ENCODE data around the gene CCDC92. TPM values are rescaled to one million over a fixed set of nuclear protein-coding genes. Genes with fewer than 3 reads are reported as not detected.

Gene CCDC92
- total and polyA plus RNA-seq, 2 donors from 2014 or later, result 39.3 to 41.4 TPM

- no peak overlapping the region for H3K9ac ChIP-seq (ENCODE audit: low read length in 3 of 3)
- H3K27me3 ChIP-seq (ENCODE audit: control insufficient read depth, insufficient read depth, low read length), result no peaks in the 10 kb centered on the region
- no peaks in the 10 kb centered on the region for H3K9me3 ChIP-seq (ENCODE audit: control insufficient read depth in 2 of 3, insufficient read depth in 1 of 3, low read length in 3 of 3)
- no peak overlapping the region for H3K27ac ChIP-seq (ENCODE audit: low read depth in 2 of 2, low read length in 2 of 2)
- intact Hi-C loops (cut with DNase I), result no loop called here
- no peak for FAIRE-seq
- TF ChIP-seq CTCF (IDR thresholded peaks at IDR 0.05; ENCODE audit: borderline replicate concordance, extremely low read depth, insufficient read depth), result no peak
- H3K4me1 ChIP-seq (ENCODE audit: control insufficient read depth in 2 of 3, insufficient read depth in 2 of 3, low read depth in 1 of 3, low read length in 3 of 3), result peaks cover 0 to 8% (median 7%) of the 10 kb centered on the region in 3 donors
- H3K36me3 ChIP-seq (ENCODE audit: control insufficient read depth in 2 of 3, insufficient read depth in 3 of 3, low read length in 3 of 3), result peaks cover 2 to 36% (median 14%) of the 10 kb centered on the region in 3 donors
- DNase-seq, result no peak
- H3K4me3 ChIP-seq (ENCODE audit: low read length in 3 of 3), result no peak overlapping the region
Measured at GRCh38 chr12:124002021-124002644, 29.5 kb upstream of the CCDC92 start.

GRCh38 chr12:124001343-124001742 lies 28.7 kb upstream of the CCDC92 start:
- Histone ChIP-seq H3K4me1 (ENCODE audit: control insufficient read depth in 2 of 3, insufficient read depth in 2 of 3, low read depth in 1 of 3, low read length in 3 of 3) (peaks cover 0 to 8% (median 1%) of the 10 kb centered on the region in 3 donors), H3K4me3 (ENCODE audit: low read length in 3 of 3) (no peak overlapping the region), H3K9ac (ENCODE audit: low read length in 3 of 3) (no peak overlapping the region), H3K27ac (ENCODE audit: low read depth in 2 of 2, low read length in 2 of 2) (no peak overlapping the region), H3K9me3 (ENCODE audit: control insufficient read depth in 2 of 3, insufficient read depth in 1 of 3, low read length in 3 of 3) (no peaks in the 10 kb centered on the region), H3K27me3 (ENCODE audit: control insufficient read depth, insufficient read depth, low read length) (no peaks in the 10 kb centered on the region), H3K36me3 (ENCODE audit: control insufficient read depth in 2 of 3, insufficient read depth in 3 of 3, low read length in 3 of 3) (peaks cover 2 to 30% (median 14%) of the 10 kb centered on the region in 3 donors)
- intact Hi-C loops (cut with DNase I), result no loop called here
- no peak for FAIRE-seq
- TF ChIP-seq CTCF (IDR thresholded peaks at IDR 0.05; ENCODE audit: borderline replicate concordance, extremely low read depth, insufficient read depth), result no peak
- no peak for DNase-seq

- H3K27me3 ChIP-seq (ENCODE audit: control insufficient read depth, insufficient read depth, low read length), result no peaks in the 10 kb centered on the region
- FAIRE-seq (no peak), DNase-seq (no peak)
- no peak overlapping the region for H3K9ac ChIP-seq (ENCODE audit: low read length in 3 of 3)
- intact Hi-C loops (cut with DNase I), result no loop called here
- peaks cover 2 to 30% (median 14%) of the 10 kb centered on the region in 3 donors for H3K36me3 ChIP-seq (ENCODE audit: control insufficient read depth in 2 of 3, insufficient read depth in 3 of 3, low read length in 3 of 3)
- H3K4me1 ChIP-seq (ENCODE audit: control insufficient read depth in 2 of 3, insufficient read depth in 2 of 3, low read depth in 1 of 3, low read length in 3 of 3), result peaks cover 0 to 2% (median 0%) of the 10 kb centered on the region in 3 donors
- no peak overlapping the region for H3K4me3 ChIP-seq (ENCODE audit: low read length in 3 of 3)
- no peak overlapping the region for H3K27ac ChIP-seq (ENCODE audit: low read depth in 2 of 2, low read length in 2 of 2)
- H3K9me3 ChIP-seq (ENCODE audit: control insufficient read depth in 2 of 3, insufficient read depth in 1 of 3, low read length in 3 of 3), result no peaks in the 10 kb centered on the region
- no peak for TF ChIP-seq CTCF (IDR thresholded peaks at IDR 0.05; ENCODE audit: borderline replicate concordance, extremely low read depth, insufficient read depth)
Measured at GRCh38 chr12:124000111-124000510, 27.5 kb upstream of the CCDC92 start.

GRCh38 chr12:123998991-123999359 lies 26.3 kb upstream of the CCDC92 start:
- Histone ChIP-seq H3K36me3 (ENCODE audit: control insufficient read depth in 2 of 3, insufficient read depth in 3 of 3, low read length in 3 of 3) (peaks cover 2 to 23% (median 17%) of the 10 kb centered on the region in 3 donors), H3K4me3 (ENCODE audit: low read length in 3 of 3) (no peak overlapping the region), H3K4me1 (ENCODE audit: control insufficient read depth in 2 of 3, insufficient read depth in 2 of 3, low read depth in 1 of 3, low read length in 3 of 3) (no peaks in the 10 kb centered on the region), H3K9me3 (ENCODE audit: control insufficient read depth in 2 of 3, insufficient read depth in 1 of 3, low read length in 3 of 3) (no peaks in the 10 kb centered on the region), H3K27me3 (ENCODE audit: control insufficient read depth, insufficient read depth, low read length) (no peaks in the 10 kb centered on the region), H3K27ac (ENCODE audit: low read depth in 2 of 2, low read length in 2 of 2) (no peak overlapping the region), H3K9ac (ENCODE audit: low read length in 3 of 3) (no peak overlapping the region)
- no peak for TF ChIP-seq CTCF (IDR thresholded peaks at IDR 0.05; ENCODE audit: borderline replicate concordance, extremely low read depth, insufficient read depth)
- no peak for DNase-seq
- FAIRE-seq, result no peak
- intact Hi-C loops (cut with DNase I), result no loop called here

Measured in kidney (tissue), 14 donors.